H1 (cell line): ENCODE data around the gene SLC8A1. TPM values are rescaled to one million over a fixed set of nuclear protein-coding genes. Genes with fewer than 3 reads are reported as not detected.

Experiments used
- CTCF ChIA-PET: fragments of 300-600 bp; sonication (Branson Sonifier 250); formaldehyde crosslinking; loops from one replicate; lab custom pipeline; 2021; ENCODE audit not compliant: partially characterized antibody; lab: Charles Lee
- POLR2A ChIA-PET: fragments of 300-600 bp; sonication (Branson Sonifier 250); formaldehyde crosslinking; loops from one replicate; lab custom pipeline; 2021; ENCODE audit warnings: inconsistent platforms; ENCODE audit not compliant: partially characterized antibody; lab: Charles Lee
- DNase-seq, 2 experiments: peaks; one replicate each; pipeline versions ENCODE4 v3.0.0 to v3.0.0-alpha.2; 2010 to 2022; ENCODE audit warnings: low spot score in 2 of 2, low read depth in 1 of 2, mixed read lengths in 1 of 2
- FAIRE-seq: peaks from 2 replicates; lab custom pipeline; 2011; peaks lifted over from hg19 to GRCh38; lab: Jason Lieb, UNC
- H2AFZ ChIP-seq: 2 replicates; pipeline ENCODE4 v1.8.1; 2012; ENCODE audit warnings: low read length, inconsistent platforms
- H2AK5ac ChIP-seq: 2 replicates; pipeline ENCODE4 v1.6.1; 2013; ENCODE audit warnings: low read depth, low read length
- H2BK120ac ChIP-seq: replicated peaks from 2 replicates; pipeline ENCODE3; 2013; ENCODE audit warnings: low read depth, low read length, inconsistent platforms
- H2BK12ac ChIP-seq: 2 replicates; pipeline ENCODE4 v1.6.1; 2013; ENCODE audit warnings: low read depth, low read length
- H2BK15ac ChIP-seq: 2 replicates; pipeline ENCODE4 v1.6.1; 2013; ENCODE audit warnings: low read length
- H2BK20ac ChIP-seq: 2 replicates; pipeline ENCODE4 v1.6.1; 2013; ENCODE audit warnings: low read length
- H2BK5ac ChIP-seq: 2 replicates; pipeline ENCODE4 v1.6.1; 2013; ENCODE audit warnings: low read depth, low read length
- H3K14ac ChIP-seq: 2 replicates; pipeline ENCODE4 v1.6.1; 2013; ENCODE audit warnings: inconsistent platforms; ENCODE audit not compliant: insufficient read length
- H3K18ac ChIP-seq: 2 replicates; pipeline ENCODE4 v1.6.1; 2013; ENCODE audit warnings: low read length; ENCODE audit errors: extremely low read depth
- H3K23ac ChIP-seq: 2 replicates; pipeline ENCODE4 v1.6.1; 2013; ENCODE audit warnings: inconsistent platforms; ENCODE audit not compliant: insufficient read length
- H3K23me2 ChIP-seq: 2 replicates; pipeline ENCODE4 v1.6.1; 2013; ENCODE audit warnings: low read depth, low read length
- H3K27ac ChIP-seq: 2 replicates; pipeline ENCODE4 v1.6.1; 2011; ENCODE audit warnings: low read depth, low read length, inconsistent platforms
- H3K27me3 ChIP-seq, 4 experiments: replicated peaks in 1 of 4; 1 replicate in 1 of 4; 2 replicates in 3 of 4; pipeline versions ENCODE4 v1.6.1 to v1.8.1; 2011 to 2013; ENCODE audit warnings: low read length in 3 of 4, mild to moderate bottlenecking in 3 of 4, inconsistent platforms in 2 of 4, mixed read lengths in 2 of 4, moderate library complexity in 1 of 4; ENCODE audit not compliant: control insufficient read depth in 3 of 4, insufficient read depth in 3 of 4; ENCODE audit errors: extremely low read depth in 1 of 4
- H3K36me3 ChIP-seq, 4 experiments: 2 replicates each; pipeline versions ENCODE4 v1.6.1 to v1.8.1; 2011 to 2013; ENCODE audit warnings: mild to moderate bottlenecking in 4 of 4, low read length in 3 of 4, moderate library complexity in 2 of 4, control low read depth in 1 of 4, inconsistent platforms in 1 of 4; ENCODE audit not compliant: insufficient read depth in 4 of 4, control insufficient read depth in 2 of 4
- H3K4ac ChIP-seq: replicated peaks from 2 replicates; pipeline ENCODE3; 2013; ENCODE audit warnings: low read length, low read depth, mixed read lengths, inconsistent platforms; ENCODE audit not compliant: insufficient read length
- H3K4me1 ChIP-seq, 4 experiments: replicated peaks in 1 of 4; 1 replicate in 1 of 4; 2 replicates in 3 of 4; pipeline versions ENCODE4 v1.6.1 to v1.8.1; 2011 to 2013; ENCODE audit warnings: low read length in 3 of 4, inconsistent platforms in 2 of 4, mixed read lengths in 1 of 4; ENCODE audit not compliant: insufficient read depth in 4 of 4, control insufficient read depth in 3 of 4
- H3K4me2 ChIP-seq, 2 experiments: 2 replicates each; pipeline versions ENCODE4 v1.6.1 to v1.8.1; 2011 to 2013; ENCODE audit warnings: low read depth in 2 of 2, low read length in 2 of 2, control low read depth in 1 of 2, inconsistent platforms in 1 of 2, mild to moderate bottlenecking in 1 of 2; ENCODE audit not compliant: insufficient read depth in 1 of 2
- H3K4me3 ChIP-seq, 4 experiments: fragments of 200-600, 300-600 bp in 1 of 4; sonication (generic), shearing (Covaris generic), sonication (Bioruptor Twin) in 1 of 4; 2 replicates each; pipeline versions ENCODE4 v1.5.1 to v1.8.1; 2011 to 2016; ENCODE audit warnings: low read length in 4 of 4, low read depth in 3 of 4, control low read depth in 2 of 4, inconsistent platforms in 2 of 4, mild to moderate bottlenecking in 2 of 4, mixed read lengths in 1 of 4, moderate library complexity in 1 of 4; ENCODE audit not compliant: insufficient read depth in 2 of 4; ENCODE audit errors: extremely low read depth in 1 of 4
- H3K56ac ChIP-seq: replicated peaks from 2 replicates; pipeline ENCODE3; 2013; ENCODE audit warnings: low read depth, mild to moderate bottlenecking, mixed read lengths, low read length, inconsistent platforms; ENCODE audit not compliant: insufficient read length
- H3K79me1 ChIP-seq: 2 replicates; pipeline ENCODE4 v1.6.1; 2013; ENCODE audit warnings: low read depth, low read length, control low read depth
- H3K79me2 ChIP-seq, 2 experiments: 2 replicates each; pipeline versions ENCODE4 v1.6.1 to v1.8.1; 2012 to 2013; ENCODE audit warnings: low read length in 2 of 2, mild to moderate bottlenecking in 2 of 2, inconsistent platforms in 1 of 2; ENCODE audit not compliant: insufficient read depth in 2 of 2, control insufficient read depth in 1 of 2
- H3K9ac ChIP-seq, 4 experiments: replicated peaks in 1 of 4; 1 replicate in 1 of 4; 2 replicates in 3 of 4; pipeline versions ENCODE4 v1.6.1 to v1.8.1; 2011 to 2013; ENCODE audit warnings: low read depth in 3 of 4, low read length in 3 of 4, control low read depth in 2 of 4, mild to moderate bottlenecking in 2 of 4, moderate library complexity in 2 of 4, inconsistent platforms in 1 of 4; ENCODE audit errors: extremely low read depth in 1 of 4
- H3K9me3 ChIP-seq, 2 experiments: 2 replicates each; pipeline versions ENCODE4 v1.6.1 to v1.8.1; 2012 to 2013; ENCODE audit warnings: mild to moderate bottlenecking in 2 of 2, moderate library complexity in 2 of 2, control low read depth in 1 of 2, inconsistent platforms in 1 of 2, low read depth in 1 of 2, low read length in 1 of 2, mixed read lengths in 1 of 2; ENCODE audit not compliant: insufficient read depth in 2 of 2
- H4K20me1 ChIP-seq, 2 experiments: replicated peaks in 1 of 2; 2 replicates each; pipeline versions ENCODE3 to v1.8.1; 2011 to 2013; ENCODE audit warnings: inconsistent platforms in 2 of 2, low read length in 2 of 2, mild to moderate bottlenecking in 1 of 2; ENCODE audit not compliant: insufficient read depth in 2 of 2, control insufficient read depth in 1 of 2
- H4K5ac ChIP-seq: 2 replicates; pipeline ENCODE4 v1.6.1; 2013; ENCODE audit warnings: low read length, low read depth, mixed read lengths, inconsistent platforms; ENCODE audit not compliant: insufficient read length
- H4K8ac ChIP-seq: 2 replicates; pipeline ENCODE4 v1.8.0; 2013; ENCODE audit warnings: mild to moderate bottlenecking, moderate library complexity, low read length, inconsistent platforms; ENCODE audit not compliant: insufficient read depth; ENCODE audit errors: extremely low read depth
- H4K91ac ChIP-seq: replicated peaks from 2 replicates; pipeline ENCODE3; 2013; ENCODE audit warnings: low read length, mixed read lengths, inconsistent platforms; ENCODE audit not compliant: insufficient read length
- ATF2 ChIP-seq: IDR thresholded peaks from 2 replicates; pipeline ENCODE4 v1.6.1; 2012; ENCODE audit warnings: low read length, inconsistent platforms
- GABPA ChIP-seq: IDR thresholded peaks from 2 replicates; pipeline ENCODE4 v1.6.1; 2011; ENCODE audit warnings: mild to moderate bottlenecking, low read length, moderate library complexity, borderline replicate concordance; ENCODE audit not compliant: insufficient read depth
- GTF2F1 ChIP-seq: IDR thresholded peaks from 2 replicates; pipeline ENCODE4 v1.6.1; 2012; ENCODE audit warnings: low read depth, low read length, improper control_type of control experiment, borderline replicate concordance
- KDM4A ChIP-seq: IDR thresholded peaks from one replicate; pipeline ENCODE4 v1.7.1; 2012; ENCODE audit warnings: low read depth, mild to moderate bottlenecking, moderate library complexity, low read length, inconsistent platforms; ENCODE audit not compliant: severe bottlenecking
- NANOG ChIP-seq: IDR thresholded peaks from 2 replicates; pipeline ENCODE4 v1.6.1; 2011; ENCODE audit warnings: low read length, low read depth, mild to moderate bottlenecking, inconsistent platforms; ENCODE audit not compliant: insufficient read depth, poor library complexity, severe bottlenecking
- POLR2AphosphoS5 ChIP-seq: IDR thresholded peaks from 2 replicates; pipeline ENCODE4 v1.6.1; 2011; ENCODE audit warnings: low read depth, low read length
- RAD21 ChIP-seq, 2 experiments: IDR thresholded peaks in 1 of 2; conservative IDR thresholded peaks in 1 of 2; 2 replicates each; pipeline ENCODE4 v1.6.1; 2011; ENCODE audit warnings: low read depth in 2 of 2, low read length in 2 of 2, improper control_type of control experiment in 1 of 2, inconsistent platforms in 1 of 2, mild to moderate bottlenecking in 1 of 2, moderate library complexity in 1 of 2
- SP2 ChIP-seq: IDR thresholded peaks from 2 replicates; pipeline ENCODE4 v1.6.1; 2012; ENCODE audit warnings: mild to moderate bottlenecking, low read length, inconsistent platforms
- SRF ChIP-seq: IDR thresholded peaks from 2 replicates; pipeline ENCODE4 v1.6.1; 2011; ENCODE audit warnings: mild to moderate bottlenecking, low read depth, low read length, moderate library complexity
- TEAD4 ChIP-seq: IDR thresholded peaks from 2 replicates; pipeline ENCODE4 v1.6.1; 2012; ENCODE audit warnings: low read depth, low read length, inconsistent platforms, mixed read lengths
- YY1 ChIP-seq: IDR thresholded peaks from 2 replicates; pipeline ENCODE4 v1.6.1; 2011; ENCODE audit warnings: low read depth, mild to moderate bottlenecking, low read length
- WGBS, 2 experiments: shearing (Covaris generic) in 1 of 2; methylation state at CpG; one replicate each; pipeline versions ENCODE4 v1.1.6 to v1.1.7; 2013 to 2015; ENCODE audit warnings: low lambda C conversion rate in 2 of 2, mixed read lengths in 2 of 2, inconsistent platforms in 1 of 2, low coverage in 1 of 2, missing lambda C conversion rate in 1 of 2; ENCODE audit not compliant: insufficient replicate concordance in 2 of 2, insufficient coverage in 1 of 2, insufficient read length in 1 of 2; ENCODE audit errors: extremely low coverage in 1 of 2, missing lambda C conversion rate in 1 of 2; 5-methylcytosine and 5-hydroxymethylcytosine counted together
- polyA plus RNA-seq, 7 experiments: library from polyadenylated mRNA; depleted of rRNA in 3 of 7; stranded (reverse) in 5 of 7; unstranded in 2 of 7; fragments of >200 nt in 5 of 7; fragments of 200-250 nt in 2 of 7; gene quantifications; 1 replicate in 5 of 7; 2 replicates in 1 of 7; 4 replicates in 1 of 7; pipeline versions ENCODE4 v1.2.1 to v1.2.3, GENCODE V29; 2011 to 2013; ENCODE audit warnings: missing spikeins in 2 of 7, mixed read lengths in 2 of 7
- total RNA-seq: library from RNA; stranded (reverse); fragmentation: NEBNext Ultra II Directional; extraction: Animal tissue kit (Norgen Biotek cat#: 25700); gene quantifications from 2 replicates; pipeline ENCODE4 v1.2.1, GENCODE V29; 2021

SLC8A1 gene
- total and polyA plus RNA-seq, 2 of the 8 experiments (the other 6 are each of a cell fraction or from before 2014, with no cell fraction given) = 0.68 to 3.6 TPM

GRCh38 chr2:40352041-40352702, 99.7 kb downstream of the SLC8A1 start:
- no peak overlapping the region for H4K5ac ChIP-seq
- CTCF ChIA-PET = interaction anchor here (0.6 kb wide), 3 partner anchors 202 to 371 kb away, joined by 3 to 4 read pairs (median 3); no protein-coding TSS in a partner anchor
- TF ChIP-seq ATF2 (no peak), YY1 (no peak), SRF (no peak), GTF2F1 (no peak), KDM4A (no peak), GABPA (no peak), NANOG (no peak), TEAD4 (no peak), POLR2AphosphoS5 (no peak), RAD21 (IDR thresholded peaks at IDR 0.05 in 1 of 2, conservative IDR thresholded peaks at IDR 0.05 in 1 of 2; ENCODE audit: low read depth in 2 of 2, low read length in 2 of 2) (no peak), SP2 (no peak)

More at GRCh38 chr2:40352041-40352702, 99.7 kb downstream of the SLC8A1 start:
- Histone ChIP-seq H4K8ac (no peak overlapping the region), H2BK12ac (no peak overlapping the region), H3K36me3 (no peaks in the 10 kb centered on the region), H4K20me1 (no peaks in the 10 kb centered on the region), H3K23ac (no peak overlapping the region), H2BK5ac (no peak overlapping the region), H2AFZ (no peak overlapping the region), H3K14ac (no peak overlapping the region), H3K4me2 (no peak overlapping the region), H3K9me3 (no peaks in the 10 kb centered on the region), H3K23me2 (no peaks in the 10 kb centered on the region), H3K79me2 (no peaks in the 10 kb centered on the region), H3K9ac (no peak overlapping the region), H3K4ac (no peak overlapping the region), H2BK120ac (no peak overlapping the region), H3K27me3 (no peaks in the 10 kb centered on the region), H3K18ac (no peak overlapping the region), H3K56ac (no peak overlapping the region), H3K79me1 (no peaks in the 10 kb centered on the region), H4K91ac (no peak overlapping the region), H2AK5ac (no peak overlapping the region), H3K4me1 (no peaks in the 10 kb centered on the region), H2BK20ac (no peak overlapping the region), H3K27ac (no peak overlapping the region), H2BK15ac (no peak overlapping the region), H3K4me3 (no peak overlapping the region)
- POLR2A ChIA-PET = no interaction called here
- FAIRE-seq = no peak
- WGBS, 2 experiments = 94% methylated on average over 4 of the region's 4 CpGs; no CpG with 5 or more reads in 1 of the 2 experiments
- no peak for DNase-seq
